GM21515 (cell line): ENCODE measurements around the gene C1orf50.
"Not testable (repeated sequence)": the region's sequence is repeated elsewhere in the genome, so short reads cannot be mapped to it uniquely, and the experiment has no call there.

Experiments
- ATAC-seq: cut with Tn5 transposase; IDR thresholded peaks from one replicate; pipeline ENCODE4 v1.9.1; 2021; ENCODE audit not compliant: unreplicated experiment

Gene C1orf50

GRCh38 chr1:42797979-42798378 is 30.9 kb downstream of the C1orf50 start:
- no peak for ATAC-seq

DNA sequence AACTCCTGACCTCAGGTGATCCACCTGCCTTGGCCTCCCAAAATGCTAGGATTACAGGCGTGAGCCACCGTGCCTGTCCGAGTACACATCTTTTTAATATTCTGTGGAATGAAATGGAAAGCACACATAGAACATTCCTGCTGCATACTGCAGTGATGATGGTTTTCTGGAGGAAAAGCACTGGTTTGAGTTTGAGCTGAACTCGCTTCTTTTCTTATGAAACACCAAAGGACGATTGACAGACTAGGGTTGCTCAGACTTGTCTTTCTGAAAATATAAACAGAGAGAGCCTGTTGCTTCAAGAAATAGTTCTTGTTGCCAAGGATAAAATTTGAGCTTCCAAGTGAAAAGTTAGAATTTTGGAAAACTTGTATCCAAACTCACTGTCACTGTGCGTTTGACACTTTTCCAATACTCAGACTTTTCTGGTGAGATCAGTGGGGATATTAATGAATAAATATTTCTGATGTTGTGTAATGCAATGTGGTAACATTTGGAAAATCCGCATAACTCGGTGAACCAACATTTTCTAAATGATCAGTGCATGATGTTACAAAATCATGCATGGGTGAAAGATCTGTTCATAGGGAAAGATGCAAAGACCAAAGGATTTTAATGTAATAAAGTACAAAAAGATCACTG is 34.9 kb downstream of the C1orf50 start:
- no peak for ATAC-seq

- no peak for ATAC-seq
Observed at GRCh38 chr1:42806171-42806570, 39.1 kb downstream of the C1orf50 start.

DNA sequence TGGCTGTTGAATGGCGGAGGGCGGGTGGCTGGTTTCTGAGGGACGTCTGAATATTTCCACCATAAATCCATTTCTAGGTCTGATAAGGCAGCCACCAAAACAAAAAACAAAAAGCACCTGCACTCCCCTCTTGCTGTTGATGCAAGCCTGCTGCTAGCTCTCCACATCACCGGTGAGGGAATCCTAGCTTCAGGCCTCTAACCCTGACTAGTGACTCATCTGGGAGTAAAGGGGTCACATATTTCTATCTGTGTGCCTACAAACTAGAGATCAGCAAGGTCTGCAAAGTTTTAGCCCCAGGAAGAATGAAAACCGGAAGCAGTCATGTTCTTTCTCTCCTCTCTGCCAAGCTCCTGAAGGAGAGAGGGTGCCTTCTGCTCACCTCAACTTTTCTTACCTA is 39.5 kb downstream of the C1orf50 start:
- no peak for ATAC-seq

GRCh38 chr1:42807056-42807668 is 40.1 kb downstream of the C1orf50 start:
- ATAC-seq = no peak

DNA sequence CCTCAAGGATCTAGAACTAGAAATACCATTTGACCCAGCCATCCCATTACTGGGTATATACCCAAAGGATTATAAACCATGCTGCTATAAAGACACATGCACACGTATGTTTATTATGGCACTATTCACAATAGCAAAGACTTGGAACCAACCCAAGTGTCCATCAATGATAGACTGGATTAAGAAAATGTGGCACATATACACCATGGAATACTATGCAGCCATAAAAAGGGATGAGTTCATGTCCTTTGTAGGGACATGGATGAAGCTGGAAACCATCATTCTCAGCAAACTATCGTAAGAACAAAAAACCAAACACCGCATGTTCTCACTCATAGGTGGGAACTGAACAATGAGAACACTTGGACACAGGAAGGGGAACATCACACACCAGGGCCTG is 47.8 kb downstream of the C1orf50 start:
- not testable (repeated sequence) for ATAC-seq

DNA sequence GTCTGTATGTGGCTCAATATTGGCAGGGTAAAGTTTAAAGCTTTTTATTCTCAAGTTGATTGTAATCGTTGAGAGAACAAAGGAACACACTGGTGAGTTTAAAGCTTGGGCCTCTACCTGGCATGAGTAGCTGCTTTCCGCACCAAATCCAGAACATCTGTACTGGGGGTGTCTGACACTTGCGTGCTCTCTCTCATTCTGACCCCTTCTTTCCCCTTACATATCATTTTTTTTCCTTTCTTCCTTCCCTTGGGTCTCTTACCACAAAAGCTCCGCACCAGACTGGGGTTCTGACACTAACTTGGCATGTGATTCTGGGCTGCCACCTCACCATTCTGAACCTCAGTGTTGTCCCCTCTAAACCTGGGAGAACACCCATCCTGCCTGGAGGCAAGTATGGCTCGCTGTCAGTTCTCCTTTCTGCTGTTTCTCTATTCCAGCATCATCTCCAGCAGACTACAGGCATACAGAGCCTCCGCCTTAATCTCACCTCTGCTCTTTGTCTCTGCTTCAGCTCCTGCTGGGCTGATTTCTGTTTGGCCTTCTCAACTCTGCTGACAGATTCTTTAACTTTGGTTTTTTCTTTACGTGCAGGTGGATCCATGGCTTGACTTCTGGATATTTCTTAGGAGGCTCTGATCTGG is 49.0 kb downstream of the C1orf50 start:
- ATAC-seq = no peak

DNA sequence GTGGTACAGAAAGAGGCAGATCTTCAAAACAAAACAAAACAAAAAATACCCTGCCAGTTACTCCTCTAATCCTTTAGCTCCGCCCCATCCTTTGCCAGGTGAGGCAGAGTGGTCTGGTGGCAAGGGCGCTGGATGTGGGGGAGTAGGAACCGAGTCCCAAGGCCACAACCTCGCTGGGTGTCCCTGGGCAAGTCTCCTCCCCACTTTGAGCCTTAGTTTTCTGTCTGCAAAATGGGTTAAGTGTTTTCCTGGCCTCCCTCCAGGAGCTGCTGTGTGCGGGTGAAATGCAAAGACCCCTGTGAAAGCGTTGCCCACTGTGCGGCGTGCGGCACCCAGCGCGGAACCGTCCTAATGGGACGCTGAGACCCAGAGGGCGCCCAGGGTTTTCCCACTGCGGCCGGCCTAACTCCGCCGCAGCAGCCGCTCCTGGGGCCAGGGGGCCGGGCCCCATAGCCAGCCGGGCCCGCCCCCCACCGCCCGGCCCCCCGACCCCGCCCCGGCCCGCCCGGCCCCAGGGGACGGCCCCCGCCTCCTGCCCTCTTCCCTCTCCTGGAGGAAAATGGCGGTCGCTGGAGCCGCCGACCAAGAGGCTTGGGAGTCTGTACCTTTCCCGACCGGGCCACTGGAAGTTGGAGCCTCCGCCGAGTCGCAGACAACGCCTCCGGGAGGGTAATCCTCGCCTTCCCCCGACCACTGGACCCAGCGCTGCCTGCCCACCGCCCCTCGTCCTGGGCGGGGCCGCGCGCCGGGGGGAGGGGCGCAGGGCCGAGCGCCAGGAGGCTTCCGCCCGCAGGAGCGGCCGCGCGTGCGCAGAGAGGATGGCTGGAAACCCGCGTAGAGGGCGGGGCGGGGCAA is 49.8 kb downstream of the C1orf50 start, which contains the start of the genes ERMAP and SVBP:
Gene ERMAP, plus strand, starts transcription at position 538 of the 855 bp plus-strand sequence. CDS start 13,327 bp downstream, outside the sequence.
Gene SVBP, minus strand, starts transcription at position 813 of the 855 bp plus-strand sequence. CDS start 853 bp downstream, outside the sequence.
- ATAC-seq = peak; percentile 81

- no peak for ATAC-seq
Observed at GRCh38 chr1:42817440-42817767, 50.4 kb downstream of the C1orf50 start.

DNA sequence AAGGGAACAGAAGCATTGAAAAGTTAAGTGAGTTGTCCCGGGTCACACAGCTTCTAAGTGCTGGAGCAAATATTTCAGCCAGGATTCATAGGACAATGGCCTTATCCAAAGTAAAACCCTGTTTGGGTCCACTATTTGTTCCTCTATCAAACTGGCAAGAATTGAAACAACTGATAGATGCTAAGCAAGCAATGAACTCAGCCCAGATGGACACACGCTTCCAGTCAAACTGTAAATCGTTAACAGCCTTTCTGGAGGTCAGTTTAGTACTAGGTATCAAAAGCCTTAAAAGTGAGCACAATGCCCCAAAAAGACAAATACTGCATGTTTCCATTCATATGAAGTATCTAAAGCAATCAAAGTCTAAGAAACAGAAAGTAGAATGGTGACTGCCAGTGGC is 50.9 kb downstream of the C1orf50 start:
- no peak for ATAC-seq

DNA sequence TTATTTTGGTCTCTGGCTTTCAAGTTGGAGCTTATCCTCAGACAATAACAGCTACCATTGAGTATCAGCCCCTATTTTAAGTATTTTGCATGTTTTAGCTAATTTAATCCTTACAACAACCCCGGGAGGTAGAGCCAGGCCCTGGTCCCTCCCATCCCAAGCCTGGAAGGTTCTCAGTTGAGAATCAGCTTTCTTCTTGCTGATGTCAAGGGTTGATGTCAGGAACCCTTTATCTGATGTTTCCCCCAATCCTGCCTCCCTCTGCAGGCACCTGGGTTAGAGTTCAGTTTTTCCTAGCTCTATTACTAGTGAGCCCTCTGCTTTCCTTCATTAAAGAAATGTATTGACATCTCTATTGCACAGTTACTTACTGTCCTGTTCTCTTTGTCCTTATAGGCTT is 53.8 kb downstream of the C1orf50 start:
- no peak for ATAC-seq

DNA sequence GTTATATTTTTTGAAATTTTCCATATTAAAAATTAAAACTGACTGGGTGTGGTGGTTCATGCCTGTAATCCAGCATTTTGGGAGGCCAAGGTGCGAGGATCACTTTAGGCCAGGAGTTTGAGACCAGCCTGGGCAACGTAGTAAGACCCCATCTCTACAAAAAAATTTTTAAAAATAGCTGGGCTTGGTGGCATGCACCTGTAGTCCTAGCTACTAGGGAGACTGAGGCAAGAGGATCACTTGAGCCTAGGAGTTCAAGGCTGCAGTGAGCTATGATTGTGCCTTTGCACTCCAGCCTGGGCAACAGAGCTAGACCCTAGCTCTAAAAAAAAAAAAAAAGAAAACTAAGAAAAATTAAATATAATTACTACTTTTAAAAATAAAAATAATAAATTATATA is 54.6 kb downstream of the C1orf50 start:
- no peak for ATAC-seq

DNA sequence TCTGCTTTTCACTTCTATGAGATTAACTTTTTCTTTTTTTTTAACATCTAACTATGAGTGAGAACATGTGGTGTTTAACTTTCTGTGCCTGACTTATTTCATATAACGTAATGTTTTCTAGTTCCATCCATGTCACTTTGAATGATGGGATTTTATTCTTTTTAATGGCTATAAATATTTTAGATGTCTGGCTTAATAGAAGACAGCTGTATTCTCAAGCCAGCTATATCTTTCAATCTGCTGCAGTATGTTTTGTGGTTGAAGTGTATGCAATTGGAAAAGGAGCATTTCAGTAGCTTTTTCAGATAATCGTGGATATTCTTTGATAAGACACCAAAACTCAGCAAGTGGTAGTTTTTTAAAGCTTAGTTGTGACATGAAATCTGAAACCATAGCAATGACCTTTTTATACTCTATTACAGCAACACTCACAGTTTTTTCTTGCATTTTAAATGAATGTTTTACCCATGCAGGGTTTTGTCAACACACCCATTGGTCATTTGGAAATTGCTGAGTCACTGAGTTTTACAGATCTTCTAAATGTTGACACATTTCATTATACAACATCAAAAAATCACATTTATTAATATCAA is 55.8 kb downstream of the C1orf50 start:
- ATAC-seq = no peak

DNA sequence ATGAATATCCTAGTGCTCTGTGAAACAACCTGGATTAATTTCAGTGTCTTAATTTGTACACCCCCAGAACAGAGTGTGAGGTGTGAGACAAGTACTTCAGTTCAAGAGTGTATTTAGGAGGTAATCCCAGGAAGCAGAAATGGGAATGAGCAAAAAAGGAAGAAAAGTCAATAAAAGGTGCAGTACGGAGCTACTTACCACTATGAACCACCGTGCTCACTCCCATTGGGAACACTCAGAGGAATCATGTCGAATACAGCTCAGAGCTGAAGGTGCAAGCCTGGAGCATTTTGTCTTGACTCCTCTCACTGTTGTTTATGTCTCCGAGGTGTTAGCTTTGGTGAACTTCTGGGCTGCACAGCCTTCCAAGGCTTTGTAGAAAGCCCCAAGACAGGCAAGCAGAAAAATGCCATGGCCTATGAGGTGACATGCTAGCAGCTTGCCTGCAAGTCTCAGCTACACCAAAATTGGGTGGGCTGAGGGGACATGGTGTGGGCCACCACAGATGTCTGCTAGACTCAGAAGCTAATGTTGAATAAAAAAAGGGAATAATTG is 57.5 kb downstream of the C1orf50 start:
- ATAC-seq = no peak

DNA sequence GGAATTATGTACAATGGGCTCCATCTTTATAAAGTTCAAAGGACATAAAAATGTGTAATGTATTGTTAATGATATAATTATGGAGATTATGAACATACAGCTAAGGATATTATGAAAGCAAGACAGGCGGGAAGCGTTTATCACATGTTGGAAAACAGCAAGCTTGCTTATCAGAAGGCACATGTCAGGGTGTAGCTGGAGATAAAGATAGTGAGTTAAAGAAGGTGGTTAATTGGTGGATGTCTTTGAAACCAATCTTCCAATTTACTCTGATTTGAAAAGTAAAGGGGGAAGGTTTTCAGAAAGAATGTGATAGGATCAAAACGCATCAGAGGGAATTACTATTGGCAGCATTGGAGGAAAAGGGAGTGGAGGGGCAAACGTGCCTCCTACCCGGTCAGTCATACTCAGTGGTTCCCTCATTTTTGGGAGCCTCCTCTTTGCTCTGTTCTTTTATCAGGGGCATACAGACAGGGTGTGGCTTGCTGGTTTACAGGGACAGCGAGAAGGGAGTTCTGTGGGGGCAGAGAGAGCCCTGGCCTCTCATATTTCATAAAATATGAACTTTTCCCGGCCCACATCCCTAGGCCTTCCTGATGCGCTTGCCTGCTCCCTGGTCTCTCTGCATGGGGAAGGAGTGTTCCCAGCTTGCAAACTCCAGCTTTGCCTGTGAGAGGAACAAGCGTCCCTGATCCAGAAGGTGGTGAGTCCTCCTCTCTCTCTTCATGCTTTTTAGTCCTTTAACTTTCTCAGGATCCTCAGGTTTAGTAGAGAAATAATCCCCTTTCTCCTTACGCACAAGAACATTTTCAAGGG is 58.2 kb downstream of the C1orf50 start:
- no peak for ATAC-seq
